CD8-positive, alpha-beta memory T cell (primary cell): ENCODE measurements around the gene TGFB3. TPM values are rescaled to one million over a fixed set of nuclear protein-coding genes. Genes with fewer than 3 reads are reported as not detected.
A peak's percentile ranks its signal among the peaks of the same experiment; 100 is the strongest.
"Not testable (repeated sequence)": the region's sequence is repeated elsewhere in the genome, so short reads cannot be mapped to it uniquely, and the experiment has no call there.

Experiments used
- CTCF ChIA-PET: fragments of 350-600 bp; sonication (Branson Sonifier 250); formaldehyde crosslinking; loops from one replicate; lab custom pipeline; 2021; ENCODE audit warnings: antibody characterized with exemption; lab: Charles Lee
- POLR2A ChIA-PET: fragments of 350-600 bp; sonication (Branson Sonifier 250); formaldehyde crosslinking; loops from one replicate; lab custom pipeline; 2021; ENCODE audit warnings: antibody characterized with exemption; lab: Charles Lee
- DNase-seq, 5 donors: peaks; one replicate each; pipeline versions ENCODE4 v3.0.0 to v3.0.0-alpha.2; 2020 to 2022; ENCODE audit warnings: mixed read lengths in 1 of 5
- H3K27ac ChIP-seq: one replicate; pipeline ENCODE4 v1.7.0; 2013; ENCODE audit warnings: low read depth, mild to moderate bottlenecking, low read length, moderate library complexity
- H3K27me3 ChIP-seq: 2 replicates; pipeline ENCODE4 v1.7.0; 2013; ENCODE audit warnings: low read length, mild to moderate bottlenecking; ENCODE audit not compliant: insufficient read depth, poor library complexity, severe bottlenecking
- H3K36me3 ChIP-seq: 2 replicates; pipeline ENCODE4 v1.7.0; 2013; ENCODE audit warnings: mild to moderate bottlenecking, low read length, moderate library complexity; ENCODE audit not compliant: insufficient read depth
- H3K4me1 ChIP-seq: 2 replicates; pipeline ENCODE4 v1.7.0; 2013; ENCODE audit warnings: mild to moderate bottlenecking, low read length, moderate library complexity; ENCODE audit not compliant: insufficient read depth
- H3K4me3 ChIP-seq: 2 replicates; pipeline ENCODE4 v1.7.0; 2013; ENCODE audit warnings: mild to moderate bottlenecking, low read length
- H3K9me3 ChIP-seq: 2 replicates; pipeline ENCODE4 v1.7.0; 2013; ENCODE audit warnings: mild to moderate bottlenecking, low read length
- H3K27ac Mint-ChIP-seq, 8 donors: one replicate each; pipeline ENCODE4 v1.8.0; 2020 to 2021; ENCODE audit warnings: mixed read lengths in 8 of 8, mild to moderate bottlenecking in 6 of 8, inconsistent platforms in 3 of 8, moderate library complexity in 3 of 8
- H3K27me3 Mint-ChIP-seq, 2 donors: one replicate each; pipeline ENCODE4 v1.8.0; 2020 to 2021; ENCODE audit warnings: mixed read lengths in 2 of 2, mild to moderate bottlenecking in 1 of 2, moderate library complexity in 1 of 2
- H3K36me3 Mint-ChIP-seq, 3 donors: one replicate each; pipeline ENCODE4 v1.8.0; 2020 to 2021; ENCODE audit warnings: mixed read lengths in 3 of 3, inconsistent platforms in 1 of 3, mild to moderate bottlenecking in 1 of 3
- H3K4me1 Mint-ChIP-seq, 3 donors: one replicate each; pipeline ENCODE4 v1.8.0; 2020 to 2021; ENCODE audit warnings: mixed read lengths in 3 of 3, inconsistent platforms in 1 of 3, mild to moderate bottlenecking in 1 of 3
- H3K4me3 Mint-ChIP-seq, 7 donors: one replicate each; pipeline ENCODE4 v1.8.0; 2020 to 2021; ENCODE audit warnings: mixed read lengths in 7 of 7, mild to moderate bottlenecking in 6 of 7, moderate library complexity in 4 of 7, inconsistent platforms in 2 of 7
- H3K9me3 Mint-ChIP-seq, 5 donors: one replicate each; pipeline ENCODE4 v1.8.0; 2020 to 2022; ENCODE audit warnings: mixed read lengths in 5 of 5, mild to moderate bottlenecking in 3 of 5, moderate library complexity in 2 of 5, inconsistent platforms in 1 of 5
- polyA plus RNA-seq: library from polyadenylated mRNA; unstranded; fragments of 300-500 nt; fragmentation: Illumina TruSeq; gene quantifications from one replicate; pipeline ENCODE4 v1.2.3, GENCODE V29; 2021
- total RNA-seq, 2 experiments: library from RNA; stranded (reverse); gene quantifications; one replicate each; pipeline ENCODE4 v1.2.3, GENCODE V29; 2021

TGFB3 gene
- total and polyA plus RNA-seq, 3 experiments from 2014 or later = 0.32 to 2.8 (median 2.6) TPM

GRCh38 chr14:76012354-76012753 is 30.6 kb upstream of the TGFB3 start:
- no peak overlapping the region for H3K27ac ChIP-seq
- no peak overlapping the region for H3K27ac Mint-ChIP-seq
- H3K4me1 ChIP-seq = no peaks in the 10 kb centered on the region
- DNase-seq = no peak
- H3K36me3 Mint-ChIP-seq = peaks cover 27 to 68% (median 44%) of the 10 kb centered on the region in 3 donors
- POLR2A ChIA-PET = no interaction called here
- H3K9me3 Mint-ChIP-seq = peaks cover 0 to 4% (median 0%) of the 10 kb centered on the region in 5 donors
- no peaks in the 10 kb centered on the region for H3K9me3 ChIP-seq
- CTCF ChIA-PET = no interaction called here
- peaks cover 6% of the 10 kb centered on the region for H3K36me3 ChIP-seq
- no peaks in the 10 kb centered on the region for H3K4me1 Mint-ChIP-seq
- no peak overlapping the region for H3K4me3 Mint-ChIP-seq
- no peak overlapping the region for H3K4me3 ChIP-seq
- no peaks in the 10 kb centered on the region for H3K27me3 Mint-ChIP-seq
- no peaks in the 10 kb centered on the region for H3K27me3 ChIP-seq

- Mint-ChIP-seq H3K9me3 (no peaks in the 10 kb centered on the region), H3K27ac (no peak overlapping the region), H3K4me1 (no peaks in the 10 kb centered on the region), H3K27me3 (no peaks in the 10 kb centered on the region), H3K36me3 (peaks cover 28 to 68% (median 44%) of the 10 kb centered on the region in 3 donors), H3K4me3 (no peak overlapping the region)
- no peaks in the 10 kb centered on the region for H3K27me3 ChIP-seq
- H3K36me3 ChIP-seq = peaks cover 6% of the 10 kb centered on the region
- ChIA-PET POLR2A (no interaction called here), CTCF (no interaction called here)
- no peak for DNase-seq
- no peaks in the 10 kb centered on the region for H3K9me3 ChIP-seq
- no peaks in the 10 kb centered on the region for H3K4me1 ChIP-seq
- H3K27ac ChIP-seq = no peak overlapping the region
- no peak overlapping the region for H3K4me3 ChIP-seq
Observed at GRCh38 chr14:76011930-76012329, 30.1 kb upstream of the TGFB3 start.

GRCh38 chr14:76009627-76010026 is 27.8 kb upstream of the TGFB3 start:
- peaks cover 4 to 11% (median 5%) of the 10 kb centered on the region in 5 donors for H3K9me3 Mint-ChIP-seq
- H3K9me3 ChIP-seq, H3K36me3 ChIP-seq, DNase-seq, H3K4me3 ChIP-seq, H3K27me3 ChIP-seq, H3K27ac ChIP-seq, H3K4me3 Mint-ChIP-seq, H3K27ac Mint-ChIP-seq, H3K27me3 Mint-ChIP-seq, POLR2A ChIA-PET, H3K4me1 ChIP-seq, H3K4me1 Mint-ChIP-seq: not testable (repeated sequence)
- CTCF ChIA-PET = interaction anchor here (0.6 kb wide), 1 partner anchor 27 kb away, joined by 3 read pairs; no protein-coding TSS in a partner anchor
- H3K36me3 Mint-ChIP-seq = peaks cover 29 to 70% (median 41%) of the 10 kb centered on the region in 3 donors

GRCh38 chr14:76007852-76008251 is 26.1 kb upstream of the TGFB3 start:
- POLR2A ChIA-PET = no interaction called here
- no peak overlapping the region for H3K4me3 ChIP-seq
- H3K36me3 Mint-ChIP-seq = peaks cover 32 to 63% (median 41%) of the 10 kb centered on the region in 3 donors
- no peak overlapping the region for H3K27ac Mint-ChIP-seq
- no peaks in the 10 kb centered on the region for H3K4me1 Mint-ChIP-seq
- no peaks in the 10 kb centered on the region for H3K9me3 ChIP-seq
- DNase-seq = no peak
- H3K9me3 Mint-ChIP-seq = peaks cover 4 to 18% (median 10%) of the 10 kb centered on the region in 5 donors
- no peak overlapping the region for H3K4me3 Mint-ChIP-seq
- H3K4me1 ChIP-seq = no peaks in the 10 kb centered on the region
- H3K27ac ChIP-seq = no peak overlapping the region
- no peaks in the 10 kb centered on the region for H3K27me3 Mint-ChIP-seq
- H3K36me3 ChIP-seq = peaks cover 6% of the 10 kb centered on the region
- H3K27me3 ChIP-seq = no peaks in the 10 kb centered on the region
- CTCF ChIA-PET = no interaction called here

GRCh38 chr14:76007379-76007778 is 25.6 kb upstream of the TGFB3 start:
- Mint-ChIP-seq H3K27me3 (no peaks in the 10 kb centered on the region), H3K4me3 (no peak overlapping the region), H3K9me3 (peaks cover 4 to 18% (median 10%) of the 10 kb centered on the region in 5 donors), H3K4me1 (no peaks in the 10 kb centered on the region), H3K27ac (no peak overlapping the region), H3K36me3 (peaks cover 33 to 63% (median 41%) of the 10 kb centered on the region in 3 donors)
- Histone ChIP-seq H3K4me1 (no peaks in the 10 kb centered on the region), H3K27ac (no peak overlapping the region), H3K9me3 (no peaks in the 10 kb centered on the region), H3K4me3 (no peak overlapping the region), H3K36me3 (peaks cover 6% of the 10 kb centered on the region), H3K27me3 (no peaks in the 10 kb centered on the region)
- DNase-seq = no peak
- ChIA-PET CTCF (no interaction called here), POLR2A (no interaction called here)

- Mint-ChIP-seq H3K4me1 (no peaks in the 10 kb centered on the region), H3K27me3 (no peaks in the 10 kb centered on the region), H3K27ac (no peak overlapping the region), H3K9me3 (peaks cover 4 to 18% (median 10%) of the 10 kb centered on the region in 5 donors), H3K36me3 (peaks cover 36 to 63% (median 47%) of the 10 kb centered on the region in 3 donors), H3K4me3 (no peak overlapping the region)
- Histone ChIP-seq H3K27me3 (no peaks in the 10 kb centered on the region), H3K9me3 (no peaks in the 10 kb centered on the region), H3K27ac (no peak overlapping the region), H3K4me1 (no peaks in the 10 kb centered on the region), H3K36me3 (no peaks in the 10 kb centered on the region), H3K4me3 (no peak overlapping the region)
- ChIA-PET POLR2A (no interaction called here), CTCF (interaction anchor here (0.7 kb wide), 1 partner anchor 1433 kb away, joined by 3 read pairs; no protein-coding TSS in a partner anchor)
- no peak for DNase-seq
Observed at GRCh38 chr14:76006253-76006652, 24.5 kb upstream of the TGFB3 start.

GRCh38 chr14:76002383-76002782 is 20.6 kb upstream of the TGFB3 start:
- DNase-seq = no peak
- H3K4me1 Mint-ChIP-seq = peaks cover 0 to 2% (median 0%) of the 10 kb centered on the region in 3 donors
- no peak overlapping the region for H3K27ac ChIP-seq
- H3K4me3 Mint-ChIP-seq = no peak overlapping the region
- H3K9me3 ChIP-seq = no peaks in the 10 kb centered on the region
- H3K4me1 ChIP-seq = no peaks in the 10 kb centered on the region
- peaks cover 4 to 18% (median 10%) of the 10 kb centered on the region in 5 donors for H3K9me3 Mint-ChIP-seq
- H3K27ac Mint-ChIP-seq = peak overlapping the region in 2 of 8 donors; percentile 38 to 61
- ChIA-PET POLR2A (no interaction called here), CTCF (no interaction called here)
- peaks cover 1% of the 10 kb centered on the region for H3K36me3 ChIP-seq
- no peaks in the 10 kb centered on the region for H3K27me3 Mint-ChIP-seq
- peaks cover 51 to 70% (median 55%) of the 10 kb centered on the region in 3 donors for H3K36me3 Mint-ChIP-seq
- no peaks in the 10 kb centered on the region for H3K27me3 ChIP-seq
- H3K4me3 ChIP-seq = no peak overlapping the region

- no peaks in the 10 kb centered on the region for H3K27me3 ChIP-seq
- Mint-ChIP-seq H3K27ac (no peak overlapping the region), H3K36me3 (peaks cover 35 to 73% (median 44%) of the 10 kb centered on the region in 3 donors), H3K4me1 (peaks cover 0 to 2% (median 0%) of the 10 kb centered on the region in 3 donors), H3K27me3 (no peaks in the 10 kb centered on the region), H3K9me3 (peaks cover 0 to 7% (median 6%) of the 10 kb centered on the region in 5 donors), H3K4me3 (no peak overlapping the region)
- no peak overlapping the region for H3K4me3 ChIP-seq
- no peaks in the 10 kb centered on the region for H3K4me1 ChIP-seq
- POLR2A ChIA-PET = no interaction called here
- H3K36me3 ChIP-seq = peaks cover 13% of the 10 kb centered on the region
- no peak overlapping the region for H3K27ac ChIP-seq
- no peaks in the 10 kb centered on the region for H3K9me3 ChIP-seq
- no peak for DNase-seq
- CTCF ChIA-PET = no interaction called here
Observed at GRCh38 chr14:75999511-76000190, 17.9 kb upstream of the TGFB3 start.
